Subcutaneous adipose tissue (tissue), 4 donors: ENCODE data around the gene KRCC1. TPM values are rescaled to one million over a fixed set of nuclear protein-coding genes. Genes with fewer than 3 reads are reported as not detected.

Experiments
- small RNA-seq: library from RNA; depleted of rRNA; stranded (forward); fragments of <200 nt; gene quantifications from one replicate; pipeline ENCODE3, GENCODE V24; 2016
- total RNA-seq, 4 donors: library from RNA; depleted of rRNA; stranded (reverse); fragments of >200 nt; gene quantifications; one replicate each; pipeline ENCODE4 v1.1.0, GENCODE V29; 2016
- TF ChIP-seq, protein P1 (sequence below): fragments of 450-650 bp; IDR thresholded peaks from one replicate; pipeline ENCODE4 v1.5.1; 2016; ENCODE audit warnings: low read depth, mild to moderate bottlenecking, control low read depth, antibody characterized with exemption, moderate library complexity

The KRCC1 gene
- total RNA-seq, 4 donors from 2014 or later = 35.7 to 61.0 (median 51.5) TPM

DNA sequence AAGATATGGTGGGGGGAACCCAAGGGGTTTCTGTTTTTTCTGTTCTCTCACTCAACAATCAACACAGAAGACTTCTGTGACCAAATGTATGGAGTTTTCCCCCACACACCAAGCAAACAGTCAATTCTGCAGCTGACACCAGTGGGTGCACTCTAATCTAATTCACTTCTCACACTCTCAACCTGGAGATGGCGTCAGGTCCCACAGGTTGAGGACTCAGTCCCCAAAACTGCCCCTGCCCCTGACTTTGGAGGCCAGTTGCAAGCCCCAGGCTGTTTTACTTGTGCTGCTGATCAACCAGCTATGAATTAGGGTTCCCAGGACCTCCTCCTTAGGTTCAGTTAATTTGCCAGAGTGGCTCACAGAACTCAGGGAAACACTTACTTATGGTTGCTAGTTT is 45.4 kb downstream of the KRCC1 start:
- TF ChIP-seq, protein P1, sequence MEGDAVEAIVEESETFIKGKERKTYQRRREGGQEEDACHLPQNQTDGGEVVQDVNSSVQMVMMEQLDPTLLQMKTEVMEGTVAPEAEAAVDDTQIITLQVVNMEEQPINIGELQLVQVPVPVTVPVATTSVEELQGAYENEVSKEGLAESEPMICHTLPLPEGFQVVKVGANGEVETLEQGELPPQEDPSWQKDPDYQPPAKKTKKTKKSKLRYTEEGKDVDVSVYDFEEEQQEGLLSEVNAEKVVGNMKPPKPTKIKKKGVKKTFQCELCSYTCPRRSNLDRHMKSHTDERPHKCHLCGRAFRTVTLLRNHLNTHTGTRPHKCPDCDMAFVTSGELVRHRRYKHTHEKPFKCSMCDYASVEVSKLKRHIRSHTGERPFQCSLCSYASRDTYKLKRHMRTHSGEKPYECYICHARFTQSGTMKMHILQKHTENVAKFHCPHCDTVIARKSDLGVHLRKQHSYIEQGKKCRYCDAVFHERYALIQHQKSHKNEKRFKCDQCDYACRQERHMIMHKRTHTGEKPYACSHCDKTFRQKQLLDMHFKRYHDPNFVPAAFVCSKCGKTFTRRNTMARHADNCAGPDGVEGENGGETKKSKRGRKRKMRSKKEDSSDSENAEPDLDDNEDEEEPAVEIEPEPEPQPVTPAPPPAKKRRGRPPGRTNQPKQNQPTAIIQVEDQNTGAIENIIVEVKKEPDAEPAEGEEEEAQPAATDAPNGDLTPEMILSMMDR = no peak

DNA sequence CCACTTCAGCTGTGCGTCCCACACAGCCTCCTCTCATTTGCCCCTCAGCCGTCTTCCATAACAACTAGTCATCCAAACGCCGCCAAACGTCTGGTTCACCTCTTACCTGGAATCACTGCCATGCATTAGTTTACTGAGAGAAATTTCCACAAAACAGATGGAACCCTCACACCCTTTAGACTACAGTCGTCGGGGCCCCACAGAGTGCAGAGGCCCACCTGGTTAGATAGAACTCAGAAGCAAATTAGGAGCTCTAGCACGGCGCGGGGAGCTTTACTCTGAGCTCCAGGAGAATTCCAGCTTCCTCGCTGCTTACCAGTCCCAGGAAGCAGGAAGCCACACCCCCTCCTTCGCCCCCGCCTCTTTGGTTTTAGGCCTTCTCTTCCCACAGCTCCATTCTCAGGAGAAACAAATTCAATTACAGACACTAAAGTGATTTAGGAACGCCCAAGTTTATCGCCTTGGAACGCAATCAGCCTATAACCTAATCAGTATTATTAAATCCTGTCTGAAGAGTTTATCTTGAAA is 48.6 kb downstream of the KRCC1 start:
- TF ChIP-seq, protein P1 = no peak

DNA sequence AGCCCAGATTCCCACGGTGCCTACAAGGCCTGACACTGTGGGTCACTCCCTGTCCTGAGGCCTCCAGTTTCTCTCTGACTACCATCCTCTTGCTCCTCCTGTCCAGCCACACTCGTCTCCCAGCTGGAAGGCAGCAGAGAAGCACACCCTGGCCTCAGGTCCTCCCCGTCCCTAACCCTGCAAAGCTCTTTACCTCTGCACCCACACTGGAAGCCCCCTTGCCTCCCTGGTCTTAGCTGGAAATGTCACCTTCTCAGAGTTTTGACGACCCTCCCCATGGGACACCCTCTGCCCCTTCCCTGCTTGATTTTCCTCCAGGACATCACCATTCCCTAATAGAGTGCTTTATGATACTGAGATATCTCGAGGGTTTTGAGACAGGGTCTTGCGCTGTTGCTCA is 49.8 kb downstream of the KRCC1 start:
- TF ChIP-seq, protein P1 = no peak

DNA sequence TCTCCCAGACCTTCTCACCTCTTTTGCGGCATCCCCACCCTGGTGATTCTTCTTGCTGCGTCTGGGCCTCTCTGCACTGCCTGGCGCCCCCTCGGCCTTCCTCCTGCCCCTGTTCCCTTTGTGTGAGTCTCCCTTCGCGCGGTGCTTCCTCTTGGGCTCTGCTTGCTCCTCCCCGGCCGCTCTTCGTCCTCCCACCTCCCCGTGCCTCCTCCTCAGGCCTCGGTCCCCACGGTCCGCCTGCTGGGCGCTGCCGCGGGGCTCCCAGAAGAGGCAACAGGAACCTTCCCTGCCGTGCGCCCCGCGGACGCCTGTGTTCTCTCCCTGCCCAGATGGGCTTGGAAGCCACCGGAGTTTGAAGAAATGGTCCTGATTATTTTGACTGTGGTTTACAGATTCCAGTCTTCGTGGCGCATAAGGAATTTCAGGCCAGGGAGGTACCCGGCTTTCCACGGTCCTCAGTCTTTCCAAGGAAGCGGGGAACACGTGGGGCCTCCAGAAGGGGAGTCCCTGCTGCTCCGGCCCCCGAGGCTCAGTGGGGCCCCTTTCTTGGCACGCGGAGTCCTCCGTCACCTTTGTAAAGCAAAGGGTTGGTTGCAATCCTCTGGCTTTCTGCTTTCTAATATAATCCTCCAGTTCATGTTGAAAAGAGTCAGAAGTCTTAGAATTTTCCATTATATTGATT is 52.4 kb downstream of the KRCC1 start:
- TF ChIP-seq, protein P1 = no peak

DNA sequence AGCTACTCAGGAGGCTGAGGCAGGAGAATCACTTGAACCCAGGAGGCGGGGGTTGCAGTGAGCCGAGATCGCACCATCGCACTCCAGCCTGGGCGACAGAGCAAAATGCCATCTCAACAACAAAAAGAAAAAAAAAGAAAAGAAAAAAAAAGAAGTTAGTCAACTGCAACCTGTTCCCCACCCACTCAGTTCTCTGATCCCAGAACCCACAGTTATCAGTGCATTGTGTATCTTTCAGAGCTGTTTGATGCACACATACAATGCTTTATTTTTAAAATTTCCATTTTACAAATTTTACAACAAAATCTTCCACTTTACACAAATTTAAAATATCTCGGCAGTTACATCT is 53.2 kb downstream of the KRCC1 start:
- TF ChIP-seq, protein P1 = no peak

DNA sequence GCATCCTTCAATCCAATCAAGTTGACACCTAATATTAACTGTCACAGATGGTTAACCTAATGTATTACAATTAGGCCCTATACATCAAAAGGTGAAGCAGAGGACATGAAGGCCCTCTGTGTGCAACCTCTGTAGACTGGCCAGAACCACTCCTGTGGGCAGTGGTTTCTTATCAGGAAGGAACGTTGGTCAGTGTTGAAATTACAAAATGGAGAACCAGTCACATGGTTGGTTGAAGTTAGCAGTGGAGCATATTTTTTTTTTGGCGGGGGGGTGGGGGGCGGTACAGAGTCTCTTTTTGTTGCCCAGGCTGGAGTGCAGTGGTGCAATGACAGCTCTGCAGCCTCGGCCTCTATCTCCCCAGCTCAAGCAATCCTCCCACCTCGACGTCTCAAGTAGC is 59.0 kb downstream of the KRCC1 start:
- TF ChIP-seq, protein P1 = no peak

DNA sequence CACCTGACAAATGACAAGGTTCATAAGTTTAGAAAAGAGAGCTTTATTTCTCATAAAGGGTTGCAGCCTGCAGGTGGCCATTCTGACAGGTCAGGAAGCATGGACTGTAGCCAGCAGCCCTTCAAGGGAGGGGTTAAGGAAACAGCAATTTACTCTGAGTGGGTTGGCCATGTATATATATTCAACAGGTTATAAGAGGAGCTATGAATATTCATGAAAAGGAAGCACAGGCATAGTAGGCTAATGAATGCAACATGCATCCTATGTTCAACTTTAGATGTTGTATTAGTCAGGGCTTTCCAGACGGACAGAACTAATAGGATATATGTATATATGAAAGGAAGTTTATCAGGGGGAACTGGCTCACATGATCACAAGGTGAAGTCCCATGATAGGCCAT is 59.8 kb downstream of the KRCC1 start:
- TF ChIP-seq, protein P1 = no peak

Small RNA genes within 50 kb of the gene (small RNA-seq; reads per million reads assigned to genes)
- gene MIR4780 (not detected), gene RNU2-63P (not detected)

Other genes starting within 250 kb of the KRCC1 start
- 1 to 10 TPM; 4.2 to 9.8 (median 6.9) TPM for gene RGPD2, start 230.0 kb downstream of the KRCC1 start, total RNA-seq
- not detected for gene RNU2-63P, start 39.2 kb downstream of the KRCC1 start, total RNA-seq
- gene SMYD1, start 12.0 kb upstream of the KRCC1 start, total RNA-seq = not detected
- not detected for gene FABP1, start 72.3 kb upstream of the KRCC1 start, total RNA-seq
- gene THNSL2, start 114.6 kb upstream of the KRCC1 start, total RNA-seq = 10 to 100 TPM in 3 of 4 donors, 1 to 10 TPM in 1; 5.1 to 44.4 (median 24.2) TPM